HG03045 (cell line): Measurements from ENCODE around the gene KCNK5.

ENCODE experiments used
- ATAC-seq: cut with Tn5 transposase; IDR thresholded peaks from one replicate; pipeline ENCODE4 v1.9.1; 2021; ENCODE audit warnings: mild to moderate bottlenecking, moderate library complexity; ENCODE audit not compliant: unreplicated experiment

KCNK5 gene

DNA sequence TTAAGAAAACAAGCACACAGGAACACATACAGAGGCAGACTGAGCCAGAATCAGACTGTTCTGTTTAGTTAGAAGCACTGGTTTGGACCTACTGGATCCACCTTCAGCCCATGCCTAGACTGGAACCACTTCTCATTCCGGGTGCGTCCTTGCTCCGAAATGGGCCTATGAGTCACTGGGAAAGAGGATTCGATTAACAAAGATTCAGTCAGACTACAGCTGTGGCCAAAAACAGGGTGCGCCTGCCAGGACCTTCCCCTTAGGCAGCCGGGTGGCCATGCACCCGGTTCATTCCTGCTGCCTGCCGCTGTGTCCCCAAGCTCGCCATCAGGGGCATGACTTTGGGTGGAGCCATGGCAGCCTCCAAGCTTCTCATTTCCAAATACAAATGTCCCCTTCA lies 14.5 kb upstream of the KCNK5 start:
- no peak for ATAC-seq

DNA sequence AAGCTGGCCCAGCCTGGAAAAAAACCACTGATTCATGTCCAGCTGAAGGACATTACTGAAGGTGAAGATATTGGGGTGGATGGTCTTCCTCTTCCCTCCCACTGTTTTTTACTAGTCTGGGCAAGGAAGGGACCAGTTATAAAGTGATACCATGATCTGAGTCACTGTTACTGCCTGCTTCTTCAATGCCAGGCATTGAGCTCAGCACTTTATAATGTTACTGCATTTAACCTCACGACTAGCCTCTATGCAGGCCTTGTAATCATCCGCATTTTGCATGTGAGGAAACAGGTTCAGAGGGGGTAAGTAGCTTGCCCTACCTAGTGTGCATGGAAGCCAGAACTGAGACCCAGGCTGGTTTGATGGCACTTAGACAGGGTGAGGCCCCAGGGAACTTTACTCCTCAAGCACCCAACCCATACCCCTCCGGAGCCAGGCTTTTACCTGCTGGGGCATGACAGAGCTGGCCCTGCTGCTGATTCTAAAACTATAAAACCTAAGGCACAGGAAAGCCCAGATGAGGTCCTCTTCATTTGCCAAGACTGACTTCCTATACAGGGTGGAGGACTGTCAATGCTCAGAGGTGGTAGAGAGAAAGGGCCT lies 11.0 kb upstream of the KCNK5 start:
- no peak for ATAC-seq

DNA sequence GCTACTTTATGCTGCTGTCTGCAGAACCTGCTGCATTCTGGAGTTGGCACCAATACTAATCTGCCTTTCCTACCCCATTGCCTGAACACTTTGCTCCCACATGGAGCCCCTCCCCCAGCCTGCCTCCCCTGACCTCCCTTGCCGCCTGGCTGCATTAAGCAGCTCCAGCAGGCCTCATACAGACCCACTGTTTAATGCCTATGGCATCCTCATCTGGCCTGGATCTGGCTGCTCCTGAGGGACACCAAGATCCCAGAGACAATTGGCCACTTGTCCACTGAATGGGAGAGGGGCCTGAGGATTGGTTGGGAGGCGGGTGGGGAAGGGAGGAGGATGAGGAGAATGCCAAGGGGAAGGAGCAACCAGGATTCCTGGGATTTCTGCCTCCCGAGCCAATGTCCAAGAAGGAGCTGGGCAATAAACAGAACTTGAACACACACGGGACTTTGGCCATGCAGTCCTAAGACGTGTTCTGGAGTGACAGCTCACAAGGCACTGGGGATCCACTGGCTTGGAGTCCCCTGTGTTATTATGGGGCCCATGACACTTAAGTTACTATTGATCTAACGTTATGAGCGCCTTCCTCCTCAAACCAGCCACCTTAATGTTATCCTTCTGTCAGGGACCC lies 10.4 kb upstream of the KCNK5 start:
- ATAC-seq = no peak

DNA sequence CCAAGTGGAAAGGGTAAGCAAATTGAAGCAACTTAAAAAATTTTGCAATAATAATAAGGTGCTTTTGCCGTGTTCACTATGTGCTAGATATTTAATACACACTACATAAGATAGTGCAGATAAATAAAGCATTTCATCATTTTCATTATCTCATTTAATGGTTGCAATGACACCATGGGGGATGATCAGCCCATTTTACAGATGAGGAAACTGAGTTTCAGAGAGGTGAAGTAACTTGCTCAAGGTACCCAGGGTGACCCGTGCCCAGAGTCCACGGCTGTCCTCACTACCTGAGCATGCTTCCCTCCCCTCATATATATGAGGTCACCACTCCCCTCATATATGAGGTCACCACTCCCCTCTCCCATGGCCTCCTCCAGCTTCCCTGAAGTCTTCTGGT lies 7.5 kb upstream of the KCNK5 start:
- no peak for ATAC-seq

DNA sequence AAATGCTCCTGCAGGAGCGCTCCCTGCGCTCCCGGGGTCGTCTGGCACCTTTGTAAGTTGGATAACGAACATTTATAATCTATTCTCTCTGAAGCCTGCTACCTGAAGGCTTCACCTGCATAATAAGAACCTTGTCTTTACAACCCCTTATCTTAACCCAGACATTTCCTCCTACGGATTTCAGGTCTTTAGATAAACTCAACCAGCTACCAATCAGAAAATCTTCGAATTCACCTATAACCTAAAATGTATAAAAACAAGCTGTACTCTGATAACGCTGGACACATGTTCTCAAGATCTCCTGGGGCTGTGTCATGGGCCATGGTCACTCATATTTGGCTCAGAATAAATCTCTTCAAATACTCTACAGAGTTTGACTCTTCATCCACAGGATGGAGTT lies 4.1 kb upstream of the KCNK5 start:
- ATAC-seq = no peak

DNA sequence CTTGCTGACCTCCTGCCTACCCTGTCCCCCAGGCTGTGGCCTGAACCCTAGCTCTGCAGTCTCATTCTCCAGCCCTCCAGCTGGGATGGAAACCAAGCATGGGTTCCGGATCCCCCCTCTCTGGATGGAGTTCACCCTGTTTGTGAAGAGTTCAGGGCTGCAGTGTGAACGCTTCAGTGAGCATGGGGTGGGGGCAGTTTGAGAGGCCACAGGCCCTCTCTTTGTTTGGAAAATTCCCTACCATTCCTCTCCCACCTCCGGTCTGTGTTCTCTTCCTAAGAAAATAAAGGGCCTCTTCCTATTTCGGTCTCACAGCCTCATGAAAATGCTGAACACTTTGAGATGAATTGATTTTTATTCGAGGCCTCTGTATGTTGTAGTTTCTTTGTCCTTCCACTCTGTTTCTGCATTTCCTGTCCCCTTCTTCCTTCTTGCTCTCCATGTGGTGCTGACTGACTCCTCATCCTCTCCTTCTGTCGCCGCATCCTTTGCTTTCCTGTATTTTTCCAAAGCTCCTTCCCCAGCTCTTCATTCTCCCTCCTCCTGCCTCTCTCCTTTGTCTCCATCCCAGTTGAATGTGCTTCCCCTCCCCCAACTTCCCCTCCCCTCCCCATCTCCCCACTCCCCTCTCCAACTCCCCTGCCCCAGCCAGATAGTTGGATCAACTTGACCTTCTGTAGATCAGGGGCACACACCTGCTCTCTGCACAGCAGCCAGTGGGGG lies 2.4 kb upstream of the KCNK5 start:
- no peak for ATAC-seq

DNA sequence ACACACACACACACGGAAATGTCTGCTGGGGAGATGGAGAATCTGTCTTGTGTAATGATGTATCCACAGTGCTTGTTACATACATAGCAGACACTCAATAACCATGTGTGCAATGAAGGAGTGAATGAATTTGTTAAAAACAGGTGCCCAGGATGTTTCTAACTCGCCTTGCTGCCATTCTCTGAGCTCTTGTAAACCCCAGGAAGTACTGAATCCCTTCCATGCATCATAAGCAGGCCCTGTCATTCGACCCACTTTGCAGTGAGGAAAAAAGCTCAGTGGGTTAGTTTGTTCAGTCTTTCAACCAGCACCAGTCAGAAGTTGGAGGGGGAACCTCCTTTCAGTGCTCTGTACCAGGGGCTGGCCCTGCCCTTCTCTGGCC lies 1.4 kb upstream of the KCNK5 start:
- ATAC-seq = no peak

DNA sequence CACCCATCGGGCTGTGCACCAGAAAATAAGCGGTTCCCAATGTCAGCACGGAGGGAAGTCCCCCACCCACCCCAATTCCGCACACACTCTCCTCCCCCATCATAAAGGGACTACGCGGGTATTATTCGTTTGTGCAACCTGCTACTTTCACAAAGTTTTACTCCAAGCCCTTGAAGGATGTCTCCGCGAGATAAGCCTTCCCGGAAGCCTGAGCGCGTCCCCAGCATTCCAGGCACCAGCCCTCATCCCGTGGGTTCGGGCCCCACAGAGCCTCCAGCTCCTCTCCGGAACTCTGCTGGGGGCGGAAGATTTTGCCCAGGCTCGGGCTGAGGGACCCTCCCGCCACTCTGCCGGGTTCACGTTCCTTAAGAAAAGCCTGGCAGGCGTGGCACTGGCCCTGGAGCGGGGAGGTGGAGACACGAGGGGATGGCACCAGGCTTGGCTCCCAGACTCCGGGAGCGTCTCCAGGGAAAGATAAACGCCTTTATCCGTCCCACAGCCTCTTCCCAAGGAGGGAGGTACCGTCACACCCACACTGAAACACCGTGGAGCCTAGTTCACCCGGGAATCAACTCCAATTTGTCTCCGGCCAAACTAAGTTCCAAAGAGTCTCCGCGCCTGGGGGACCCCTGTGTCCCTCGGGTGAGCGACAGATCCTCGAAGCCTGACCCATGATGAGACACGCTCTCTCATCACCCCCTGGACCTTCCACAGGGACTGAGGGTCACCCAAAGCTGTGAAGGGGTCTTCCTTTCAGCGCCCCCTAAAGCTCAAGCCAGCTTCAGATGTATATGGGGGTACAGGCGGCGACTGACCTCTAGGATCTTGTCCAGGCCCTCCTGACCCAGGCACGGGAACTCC lies 934 bp downstream of the KCNK5 start:
- ATAC-seq = no peak

DNA sequence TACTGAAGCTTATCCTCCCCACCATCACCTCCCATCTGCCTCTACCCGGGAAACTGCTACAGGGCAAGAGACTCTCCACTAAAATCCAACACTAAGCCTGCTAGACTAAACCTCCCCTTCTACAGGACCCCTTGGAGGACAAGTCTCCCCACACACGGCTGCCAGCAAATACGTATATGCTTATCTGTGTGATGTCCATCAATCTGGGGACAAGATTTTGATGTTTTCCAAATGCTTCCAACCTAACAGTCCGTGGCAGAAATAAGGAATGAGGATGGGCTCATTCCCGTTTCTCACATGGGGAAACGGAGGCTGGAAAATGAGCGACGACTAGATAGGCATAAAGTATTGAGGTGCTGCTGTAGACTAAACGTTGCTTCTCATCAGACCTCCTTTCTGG lies 1.8 kb downstream of the KCNK5 start:
- ATAC-seq = no peak

DNA sequence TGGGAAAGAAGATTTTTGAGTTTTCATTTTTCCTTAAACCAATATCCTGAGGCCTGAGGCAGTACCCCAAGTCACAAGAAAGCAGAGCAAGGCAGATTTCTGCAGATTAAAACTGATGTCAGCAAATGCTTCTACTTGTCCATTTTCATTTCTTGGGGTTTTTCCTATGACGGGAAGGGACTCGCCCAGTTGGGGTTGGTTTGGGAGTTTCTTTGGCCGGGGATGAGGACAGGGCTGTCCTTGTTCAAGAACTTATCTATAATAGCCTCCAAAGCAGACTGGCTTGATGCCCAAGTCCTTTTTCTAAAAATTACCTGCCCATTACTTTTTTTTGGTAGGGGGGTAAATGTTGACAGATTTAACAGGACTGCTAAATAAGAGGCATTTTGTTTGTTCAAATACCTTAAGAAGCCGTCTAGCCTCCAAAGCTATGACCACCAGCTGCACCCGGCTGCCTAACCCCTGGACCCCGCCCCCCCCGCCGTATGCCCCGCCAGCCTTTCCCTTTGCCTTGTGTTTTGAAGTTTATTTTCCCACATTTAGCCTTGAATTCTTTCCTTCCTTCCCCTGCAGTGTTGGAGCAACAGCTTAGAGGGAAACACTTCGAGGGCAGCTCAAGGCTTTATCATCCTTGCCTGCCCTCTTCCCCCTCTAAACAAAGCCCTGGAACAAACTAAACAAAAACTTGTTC lies 2.5 kb downstream of the KCNK5 start:
- ATAC-seq = no peak

DNA sequence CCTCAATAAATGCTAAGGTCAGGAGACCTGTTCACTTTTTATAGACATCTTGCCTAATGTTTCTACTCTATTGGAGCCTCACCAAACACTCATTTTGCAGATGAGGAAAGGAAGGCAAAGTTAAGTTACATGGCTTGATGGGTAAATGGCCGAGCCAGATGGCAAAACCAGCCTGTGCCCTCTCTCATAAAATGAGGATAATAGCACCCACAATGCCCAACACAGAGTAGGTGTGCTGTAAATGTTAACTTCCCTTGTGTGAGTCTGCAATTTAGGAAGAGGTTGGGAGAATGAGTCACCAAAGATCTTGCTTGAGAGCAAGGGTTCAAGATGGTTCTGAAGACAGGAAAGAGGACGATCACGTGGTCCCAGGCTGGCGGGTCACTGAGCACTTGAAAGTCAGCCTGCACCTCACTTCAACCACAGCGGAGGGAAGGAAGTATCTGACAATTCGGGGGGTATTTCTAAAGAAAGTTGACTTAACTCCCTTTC lies 3.3 kb downstream of the KCNK5 start:
- no peak for ATAC-seq

DNA sequence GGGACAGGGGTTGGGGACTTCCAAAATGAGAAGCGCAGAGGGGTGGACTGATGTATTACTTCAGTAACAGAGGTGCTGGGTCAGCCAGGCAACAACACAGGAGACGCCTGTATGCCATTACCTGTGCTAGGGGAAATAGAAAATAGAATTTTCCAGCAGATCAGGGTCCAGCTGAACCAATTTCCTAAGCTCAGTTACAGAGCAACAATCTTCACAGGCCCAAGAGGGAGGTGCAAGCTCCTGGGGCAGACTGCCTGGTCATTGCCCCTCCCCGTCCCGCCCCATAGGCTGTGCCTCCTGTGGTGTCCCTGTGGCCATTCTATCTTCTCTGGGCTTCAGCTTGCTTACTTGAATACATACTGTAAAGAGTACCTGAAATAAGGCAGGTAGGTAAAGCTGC lies 3.7 kb downstream of the KCNK5 start:
- no peak for ATAC-seq

DNA sequence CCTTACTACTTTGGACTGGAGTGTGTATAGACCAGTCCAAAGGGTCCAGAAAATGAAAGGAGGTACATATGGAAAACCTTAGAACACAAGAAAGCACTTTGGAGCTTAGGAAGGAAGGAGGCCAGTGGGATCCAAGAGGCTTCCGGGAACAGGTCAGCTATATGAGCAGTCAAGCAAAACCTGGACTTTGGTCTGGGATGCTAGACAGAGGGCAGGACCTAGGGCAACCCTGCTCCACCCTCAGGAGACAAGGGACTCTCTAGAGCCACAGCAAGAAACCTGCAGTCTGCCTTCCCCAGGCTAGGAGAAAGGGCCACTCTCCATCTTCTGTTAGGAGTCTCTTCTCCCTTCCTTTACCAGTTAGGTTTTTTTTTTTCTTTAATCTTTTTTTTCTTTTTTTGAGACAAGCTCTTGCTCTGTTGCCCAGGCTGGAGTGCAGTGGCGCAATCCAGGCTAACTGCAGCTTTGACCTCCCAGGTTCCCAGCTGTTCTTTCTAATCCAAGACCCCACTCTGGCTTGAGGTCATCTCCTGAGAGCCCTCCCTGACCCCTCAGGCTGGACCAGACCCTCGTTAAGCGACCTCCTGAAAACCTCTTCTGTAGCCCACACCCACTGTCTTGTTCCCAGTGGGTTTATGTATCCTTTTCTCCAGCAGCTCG lies 4.6 kb downstream of the KCNK5 start:
- ATAC-seq = no peak

DNA sequence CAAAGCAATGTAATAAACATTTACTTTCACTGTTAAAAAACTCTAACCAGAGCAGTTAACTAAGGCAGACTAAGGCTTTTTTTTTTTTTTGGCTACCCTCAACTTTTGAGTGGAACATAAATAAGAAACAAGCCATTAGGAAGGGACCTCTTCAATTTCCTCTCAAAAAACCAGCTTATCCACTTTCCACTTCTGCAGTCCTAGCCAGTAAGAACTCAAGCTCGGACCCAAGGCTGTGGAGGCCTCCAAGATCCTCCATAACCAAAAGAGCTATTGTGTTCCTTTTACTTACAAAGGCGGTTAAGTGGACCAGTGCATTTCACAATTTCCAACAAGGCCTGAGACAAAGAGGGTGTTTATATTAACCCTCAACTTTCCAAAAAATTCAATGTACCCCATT lies 5.3 kb downstream of the KCNK5 start:
- ATAC-seq = no peak

DNA sequence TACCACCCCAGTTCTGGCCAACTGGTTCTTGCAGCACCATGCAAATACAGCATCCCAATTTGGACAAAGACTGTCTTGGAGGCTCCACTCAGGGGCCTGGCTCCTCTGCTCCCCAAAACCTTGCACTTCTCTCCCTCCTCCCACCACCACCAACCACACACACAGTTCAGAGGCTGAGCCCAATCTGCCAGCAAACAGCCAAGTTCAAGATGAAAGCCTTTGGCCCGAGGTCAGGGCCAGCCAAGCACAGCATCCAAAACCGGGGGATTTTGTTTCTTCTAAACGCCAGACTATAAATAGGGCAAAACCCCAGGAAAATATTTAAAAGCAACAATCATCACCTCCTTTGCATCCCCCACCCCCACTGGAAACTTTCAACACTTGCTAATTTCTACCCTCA lies 5.7 kb downstream of the KCNK5 start:
- no peak for ATAC-seq

DNA sequence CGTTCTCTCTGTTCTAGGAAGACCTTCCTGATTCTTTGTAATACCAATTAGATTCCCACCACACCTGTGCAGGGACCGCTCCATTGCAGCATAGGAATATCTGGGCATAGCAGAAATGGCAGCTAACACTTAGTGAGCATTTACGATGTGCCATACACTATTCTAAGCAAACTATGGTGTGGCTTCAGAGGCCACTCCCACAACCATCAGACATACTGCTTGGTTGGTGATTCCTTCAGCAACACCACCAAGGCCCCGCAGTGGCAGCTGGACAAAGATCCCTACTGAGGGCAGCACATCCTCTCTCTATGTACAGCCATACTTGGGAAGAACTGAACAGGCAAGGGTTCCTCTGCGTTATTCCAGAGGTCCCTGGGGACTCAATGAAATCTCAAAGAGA lies 6.2 kb downstream of the KCNK5 start:
- no peak for ATAC-seq

DNA sequence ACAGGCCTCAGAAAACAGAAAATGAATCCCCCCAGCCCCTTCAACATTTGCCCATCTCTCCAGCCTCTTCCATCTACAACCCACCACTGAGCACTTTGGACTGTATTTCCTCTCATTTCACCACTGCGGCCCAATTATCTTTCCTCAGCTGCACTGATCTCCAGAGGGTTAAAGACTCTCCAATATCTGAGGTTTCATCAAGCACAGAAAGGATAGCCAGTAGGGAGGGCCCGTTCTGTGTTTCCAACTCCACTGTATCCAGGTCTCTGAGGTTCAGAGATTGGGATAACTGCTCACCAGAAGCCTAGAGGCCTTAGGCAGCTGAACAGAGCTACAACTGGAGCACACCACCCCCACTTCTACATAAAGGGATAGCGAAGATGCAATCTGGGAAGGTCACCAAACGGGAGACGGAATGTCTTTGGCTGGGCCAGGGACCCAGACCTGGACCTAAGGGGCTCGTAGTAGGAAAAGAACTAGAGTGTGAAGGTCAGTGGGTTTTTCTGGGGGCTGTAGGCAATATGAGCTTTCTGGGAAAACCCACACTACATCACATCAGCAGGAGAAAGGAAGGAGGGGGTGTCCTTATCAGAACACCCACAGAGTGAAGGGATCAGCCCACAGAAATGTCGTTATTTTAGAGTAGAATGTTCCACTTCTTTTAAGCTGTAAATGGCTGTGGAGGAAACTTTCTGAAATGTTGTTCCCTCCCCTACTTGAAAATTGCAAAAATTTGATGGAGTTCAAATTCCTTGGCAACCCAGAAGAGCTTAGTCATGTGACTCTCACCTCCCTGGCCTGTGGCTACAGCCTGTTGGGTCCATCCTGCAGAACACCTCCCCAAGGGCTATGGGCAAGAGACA lies 7.3 kb downstream of the KCNK5 start:
- ATAC-seq = no peak

DNA sequence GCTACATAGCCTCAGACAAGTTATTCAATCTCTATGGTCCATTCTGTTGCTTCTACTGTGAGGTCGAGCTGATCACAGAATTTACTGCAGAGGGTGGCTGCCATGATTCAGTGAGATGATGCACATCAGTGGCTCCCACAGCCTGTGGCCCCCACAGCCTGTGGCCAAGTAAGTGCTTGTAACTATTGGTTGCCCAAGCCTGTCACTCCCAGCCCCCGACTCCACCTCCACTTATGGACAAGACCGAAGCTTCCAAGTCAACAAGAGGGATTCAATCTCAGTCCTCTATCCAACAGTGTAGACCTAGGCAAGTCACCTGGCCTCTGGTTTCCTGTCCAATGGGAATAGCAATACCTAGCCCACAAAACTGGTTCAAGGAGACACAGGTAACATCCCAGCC lies 8.2 kb downstream of the KCNK5 start:
- ATAC-seq = no peak

DNA sequence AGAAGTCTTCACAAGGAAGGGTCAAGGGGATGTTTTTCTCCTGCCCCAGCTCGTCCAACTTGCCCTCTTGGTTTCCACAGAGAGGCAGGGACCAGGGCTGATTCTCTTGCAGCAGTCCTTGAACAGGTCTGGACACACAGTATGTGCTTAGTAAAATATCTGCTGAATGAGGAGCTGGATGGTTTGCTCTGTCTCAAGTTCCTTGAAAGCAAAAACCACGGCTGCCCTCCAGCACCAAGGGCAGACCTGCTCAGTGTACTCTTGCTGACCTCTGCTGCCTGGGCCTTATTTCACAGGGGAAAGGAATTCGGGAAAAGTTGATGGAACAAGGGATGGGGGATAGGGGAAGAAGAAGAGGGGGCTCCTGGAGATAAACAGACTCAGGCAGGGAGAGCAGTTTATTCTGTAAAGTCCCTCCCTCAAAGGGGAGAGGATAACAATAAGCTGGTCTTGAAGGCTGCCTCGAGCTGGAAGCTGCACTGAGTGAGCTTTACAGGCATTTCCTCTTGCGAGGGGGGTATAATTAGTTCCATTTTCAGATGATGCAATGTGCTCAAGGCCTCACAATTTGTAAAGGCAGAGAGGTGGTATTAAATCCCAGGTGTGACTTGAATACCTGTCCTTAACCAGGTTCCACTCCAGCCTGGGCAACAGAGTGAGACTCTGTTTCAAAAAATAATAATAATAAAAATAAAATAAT lies 10.3 kb downstream of the KCNK5 start:
- no peak for ATAC-seq
